H1 (cell line): ENCODE data around the gene TBCE. TPM values are rescaled to one million over a fixed set of nuclear protein-coding genes. Genes with fewer than 3 reads are reported as not detected.

Source experiments
- CTCF ChIA-PET: fragments of 300-600 bp; sonication (Branson Sonifier 250); formaldehyde crosslinking; loops from one replicate; lab custom pipeline; 2021; ENCODE audit not compliant: partially characterized antibody; lab: Charles Lee
- POLR2A ChIA-PET: fragments of 300-600 bp; sonication (Branson Sonifier 250); formaldehyde crosslinking; loops from one replicate; lab custom pipeline; 2021; ENCODE audit warnings: inconsistent platforms; ENCODE audit not compliant: partially characterized antibody; lab: Charles Lee
- DNase-seq, 2 experiments: peaks; one replicate each; pipeline versions ENCODE4 v3.0.0 to v3.0.0-alpha.2; 2010 to 2022; ENCODE audit warnings: low spot score in 2 of 2, low read depth in 1 of 2, mixed read lengths in 1 of 2
- FAIRE-seq: peaks from 2 replicates; lab custom pipeline; 2011; peaks lifted over from hg19 to GRCh38; lab: Jason Lieb, UNC
- H2AFZ ChIP-seq: 2 replicates; pipeline ENCODE4 v1.8.1; 2012; ENCODE audit warnings: low read length, inconsistent platforms
- H2AK5ac ChIP-seq: 2 replicates; pipeline ENCODE4 v1.6.1; 2013; ENCODE audit warnings: low read depth, low read length
- H2BK120ac ChIP-seq: replicated peaks from 2 replicates; pipeline ENCODE3; 2013; ENCODE audit warnings: low read depth, low read length, inconsistent platforms
- H2BK12ac ChIP-seq: 2 replicates; pipeline ENCODE4 v1.6.1; 2013; ENCODE audit warnings: low read depth, low read length
- H2BK15ac ChIP-seq: 2 replicates; pipeline ENCODE4 v1.6.1; 2013; ENCODE audit warnings: low read length
- H2BK20ac ChIP-seq: 2 replicates; pipeline ENCODE4 v1.6.1; 2013; ENCODE audit warnings: low read length
- H2BK5ac ChIP-seq: 2 replicates; pipeline ENCODE4 v1.6.1; 2013; ENCODE audit warnings: low read depth, low read length
- H3K14ac ChIP-seq: 2 replicates; pipeline ENCODE4 v1.6.1; 2013; ENCODE audit warnings: inconsistent platforms; ENCODE audit not compliant: insufficient read length
- H3K18ac ChIP-seq: 2 replicates; pipeline ENCODE4 v1.6.1; 2013; ENCODE audit warnings: low read length; ENCODE audit errors: extremely low read depth
- H3K23ac ChIP-seq: 2 replicates; pipeline ENCODE4 v1.6.1; 2013; ENCODE audit warnings: inconsistent platforms; ENCODE audit not compliant: insufficient read length
- H3K23me2 ChIP-seq: 2 replicates; pipeline ENCODE4 v1.6.1; 2013; ENCODE audit warnings: low read depth, low read length
- H3K27ac ChIP-seq: 2 replicates; pipeline ENCODE4 v1.6.1; 2011; ENCODE audit warnings: low read depth, low read length, inconsistent platforms
- H3K27me3 ChIP-seq, 4 experiments: replicated peaks in 1 of 4; 1 replicate in 1 of 4; 2 replicates in 3 of 4; pipeline versions ENCODE4 v1.6.1 to v1.8.1; 2011 to 2013; ENCODE audit warnings: low read length in 3 of 4, mild to moderate bottlenecking in 3 of 4, inconsistent platforms in 2 of 4, mixed read lengths in 2 of 4, moderate library complexity in 1 of 4; ENCODE audit not compliant: control insufficient read depth in 3 of 4, insufficient read depth in 3 of 4; ENCODE audit errors: extremely low read depth in 1 of 4
- H3K36me3 ChIP-seq, 4 experiments: 2 replicates each; pipeline versions ENCODE4 v1.6.1 to v1.8.1; 2011 to 2013; ENCODE audit warnings: mild to moderate bottlenecking in 4 of 4, low read length in 3 of 4, moderate library complexity in 2 of 4, control low read depth in 1 of 4, inconsistent platforms in 1 of 4; ENCODE audit not compliant: insufficient read depth in 4 of 4, control insufficient read depth in 2 of 4
- H3K4ac ChIP-seq: replicated peaks from 2 replicates; pipeline ENCODE3; 2013; ENCODE audit warnings: low read length, low read depth, mixed read lengths, inconsistent platforms; ENCODE audit not compliant: insufficient read length
- H3K4me1 ChIP-seq, 4 experiments: replicated peaks in 1 of 4; 1 replicate in 1 of 4; 2 replicates in 3 of 4; pipeline versions ENCODE4 v1.6.1 to v1.8.1; 2011 to 2013; ENCODE audit warnings: low read length in 3 of 4, inconsistent platforms in 2 of 4, mixed read lengths in 1 of 4; ENCODE audit not compliant: insufficient read depth in 4 of 4, control insufficient read depth in 3 of 4
- H3K4me2 ChIP-seq, 2 experiments: 2 replicates each; pipeline versions ENCODE4 v1.6.1 to v1.8.1; 2011 to 2013; ENCODE audit warnings: low read depth in 2 of 2, low read length in 2 of 2, control low read depth in 1 of 2, inconsistent platforms in 1 of 2, mild to moderate bottlenecking in 1 of 2; ENCODE audit not compliant: insufficient read depth in 1 of 2
- H3K4me3 ChIP-seq, 4 experiments: fragments of 200-600, 300-600 bp in 1 of 4; sonication (generic), shearing (Covaris generic), sonication (Bioruptor Twin) in 1 of 4; 2 replicates each; pipeline versions ENCODE4 v1.5.1 to v1.8.1; 2011 to 2016; ENCODE audit warnings: low read length in 4 of 4, low read depth in 3 of 4, control low read depth in 2 of 4, inconsistent platforms in 2 of 4, mild to moderate bottlenecking in 2 of 4, mixed read lengths in 1 of 4, moderate library complexity in 1 of 4; ENCODE audit not compliant: insufficient read depth in 2 of 4; ENCODE audit errors: extremely low read depth in 1 of 4
- H3K56ac ChIP-seq: replicated peaks from 2 replicates; pipeline ENCODE3; 2013; ENCODE audit warnings: low read depth, mild to moderate bottlenecking, mixed read lengths, low read length, inconsistent platforms; ENCODE audit not compliant: insufficient read length
- H3K79me1 ChIP-seq: 2 replicates; pipeline ENCODE4 v1.6.1; 2013; ENCODE audit warnings: low read depth, low read length, control low read depth
- H3K79me2 ChIP-seq, 2 experiments: 2 replicates each; pipeline versions ENCODE4 v1.6.1 to v1.8.1; 2012 to 2013; ENCODE audit warnings: low read length in 2 of 2, mild to moderate bottlenecking in 2 of 2, inconsistent platforms in 1 of 2; ENCODE audit not compliant: insufficient read depth in 2 of 2, control insufficient read depth in 1 of 2
- H3K9ac ChIP-seq, 4 experiments: replicated peaks in 1 of 4; 1 replicate in 1 of 4; 2 replicates in 3 of 4; pipeline versions ENCODE4 v1.6.1 to v1.8.1; 2011 to 2013; ENCODE audit warnings: low read depth in 3 of 4, low read length in 3 of 4, control low read depth in 2 of 4, mild to moderate bottlenecking in 2 of 4, moderate library complexity in 2 of 4, inconsistent platforms in 1 of 4; ENCODE audit errors: extremely low read depth in 1 of 4
- H3K9me3 ChIP-seq, 2 experiments: 2 replicates each; pipeline versions ENCODE4 v1.6.1 to v1.8.1; 2012 to 2013; ENCODE audit warnings: mild to moderate bottlenecking in 2 of 2, moderate library complexity in 2 of 2, control low read depth in 1 of 2, inconsistent platforms in 1 of 2, low read depth in 1 of 2, low read length in 1 of 2, mixed read lengths in 1 of 2; ENCODE audit not compliant: insufficient read depth in 2 of 2
- H4K20me1 ChIP-seq, 2 experiments: replicated peaks in 1 of 2; 2 replicates each; pipeline versions ENCODE3 to v1.8.1; 2011 to 2013; ENCODE audit warnings: inconsistent platforms in 2 of 2, low read length in 2 of 2, mild to moderate bottlenecking in 1 of 2; ENCODE audit not compliant: insufficient read depth in 2 of 2, control insufficient read depth in 1 of 2
- H4K5ac ChIP-seq: 2 replicates; pipeline ENCODE4 v1.6.1; 2013; ENCODE audit warnings: low read length, low read depth, mixed read lengths, inconsistent platforms; ENCODE audit not compliant: insufficient read length
- H4K8ac ChIP-seq: 2 replicates; pipeline ENCODE4 v1.8.0; 2013; ENCODE audit warnings: mild to moderate bottlenecking, moderate library complexity, low read length, inconsistent platforms; ENCODE audit not compliant: insufficient read depth; ENCODE audit errors: extremely low read depth
- H4K91ac ChIP-seq: replicated peaks from 2 replicates; pipeline ENCODE3; 2013; ENCODE audit warnings: low read length, mixed read lengths, inconsistent platforms; ENCODE audit not compliant: insufficient read length
- ATF3 ChIP-seq: IDR thresholded peaks from 2 replicates; pipeline ENCODE4 v1.6.1; 2011; ENCODE audit warnings: low read depth, mild to moderate bottlenecking, low read length; ENCODE audit not compliant: insufficient read depth
- BCL11A ChIP-seq, 2 experiments: IDR thresholded peaks; one replicate each; pipeline ENCODE4 v1.6.1; 2011; ENCODE audit warnings: low read depth in 2 of 2, low read length in 2 of 2, mild to moderate bottlenecking in 2 of 2
- CBX5 ChIP-seq: fragments of 300-800, 300-1000 bp; sonication (generic); IDR thresholded peaks from 2 replicates; pipeline ENCODE4 v1.7.1; 2016; ENCODE audit warnings: antibody characterized with exemption, low read length, low read depth
- CTBP2 ChIP-seq: IDR thresholded peaks from 2 replicates; pipeline ENCODE4 v1.7.0; 2011; ENCODE audit warnings: borderline replicate concordance, mild to moderate bottlenecking, moderate library complexity, mixed read lengths, low read length; ENCODE audit not compliant: insufficient read depth, insufficient read length
- EZH2 ChIP-seq: fragments of 200-600 bp; sonication (generic); IDR thresholded peaks from 2 replicates; pipeline ENCODE4 v1.7.1; 2012; ENCODE audit warnings: low read depth, mild to moderate bottlenecking, moderate library complexity, low read length, inconsistent platforms; ENCODE audit not compliant: severe bottlenecking
- HDAC6 ChIP-seq: IDR thresholded peaks from one replicate; pipeline ENCODE4 v1.7.1; 2012; ENCODE audit warnings: low read depth, mild to moderate bottlenecking, inconsistent platforms, low read length, moderate library complexity
- KDM4A ChIP-seq: IDR thresholded peaks from one replicate; pipeline ENCODE4 v1.7.1; 2012; ENCODE audit warnings: low read depth, mild to moderate bottlenecking, moderate library complexity, low read length, inconsistent platforms; ENCODE audit not compliant: severe bottlenecking
- MAFK ChIP-seq: IDR thresholded peaks from 2 replicates; pipeline ENCODE4 v1.6.1; 2012; ENCODE audit warnings: low read depth, mild to moderate bottlenecking, improper control_type of control experiment, low read length
- MAX ChIP-seq: IDR thresholded peaks from 2 replicates; pipeline ENCODE4 v1.6.1; 2012; ENCODE audit warnings: inconsistent platforms
- SRF ChIP-seq: IDR thresholded peaks from 2 replicates; pipeline ENCODE4 v1.6.1; 2011; ENCODE audit warnings: mild to moderate bottlenecking, low read depth, low read length, moderate library complexity
- TAF7 ChIP-seq: optimal IDR thresholded peaks from 2 replicates; pipeline ENCODE3; 2011; ENCODE audit warnings: low read depth, mild to moderate bottlenecking, inconsistent platforms, low read length, moderate library complexity, borderline replicate concordance
- TCF12 ChIP-seq: IDR thresholded peaks from 2 replicates; pipeline ENCODE4 v1.6.1; 2011; ENCODE audit warnings: low read depth, mild to moderate bottlenecking, low read length
- YY1 ChIP-seq: IDR thresholded peaks from 2 replicates; pipeline ENCODE4 v1.6.1; 2011; ENCODE audit warnings: low read depth, mild to moderate bottlenecking, low read length
- WGBS, 2 experiments: shearing (Covaris generic) in 1 of 2; methylation state at CpG; one replicate each; pipeline versions ENCODE4 v1.1.6 to v1.1.7; 2013 to 2015; ENCODE audit warnings: low lambda C conversion rate in 2 of 2, mixed read lengths in 2 of 2, inconsistent platforms in 1 of 2, low coverage in 1 of 2, missing lambda C conversion rate in 1 of 2; ENCODE audit not compliant: insufficient replicate concordance in 2 of 2, insufficient coverage in 1 of 2, insufficient read length in 1 of 2; ENCODE audit errors: extremely low coverage in 1 of 2, missing lambda C conversion rate in 1 of 2; 5-methylcytosine and 5-hydroxymethylcytosine counted together
- polyA plus RNA-seq, 7 experiments: library from polyadenylated mRNA; depleted of rRNA in 3 of 7; stranded (reverse) in 5 of 7; unstranded in 2 of 7; fragments of >200 nt in 5 of 7; fragments of 200-250 nt in 2 of 7; gene quantifications; 1 replicate in 5 of 7; 2 replicates in 1 of 7; 4 replicates in 1 of 7; pipeline versions ENCODE4 v1.2.1 to v1.2.3, GENCODE V29; 2011 to 2013; ENCODE audit warnings: missing spikeins in 2 of 7, mixed read lengths in 2 of 7
- total RNA-seq: library from RNA; stranded (reverse); fragmentation: NEBNext Ultra II Directional; extraction: Animal tissue kit (Norgen Biotek cat#: 25700); gene quantifications from 2 replicates; pipeline ENCODE4 v1.2.1, GENCODE V29; 2021

Gene TBCE
- total and polyA plus RNA-seq, 2 of the 8 experiments (the other 6 are each of a cell fraction or from before 2014, with no cell fraction given), result 22.7 to 42.9 TPM

- Histone ChIP-seq H3K9me3 (no peaks in the 10 kb centered on the region), H4K5ac (no peak overlapping the region), H3K4me1 (no peaks in the 10 kb centered on the region), H3K23me2 (no peaks in the 10 kb centered on the region), H2BK5ac (no peak overlapping the region), H3K56ac (no peak overlapping the region), H2BK120ac (no peak overlapping the region), H3K27me3 (no peaks in the 10 kb centered on the region), H2BK12ac (no peak overlapping the region), H3K4me2 (no peak overlapping the region), H4K20me1 (no peaks in the 10 kb centered on the region), H2BK20ac (no peak overlapping the region), H3K27ac (no peak overlapping the region), H3K14ac (no peak overlapping the region), H3K4ac (no peak overlapping the region), H4K91ac (no peak overlapping the region), H3K23ac (no peak overlapping the region), H3K9ac (no peak overlapping the region), H2AFZ (no peak overlapping the region), H3K4me3 (no peak overlapping the region), H2AK5ac (no peak overlapping the region), H3K36me3 (peaks cover 0 to 19% (median 6%) of the 10 kb centered on the region in 4 experiments; a peak in 3 of 8 replicates), H3K18ac (no peak overlapping the region), H3K79me1 (no peaks in the 10 kb centered on the region), H3K79me2 (no peaks in the 10 kb centered on the region), H4K8ac (no peak overlapping the region), H2BK15ac (no peak overlapping the region)
- ChIA-PET POLR2A (interaction anchor here (0.5 to 0.6 kb wide), 2 partner anchors 169 to 345 kb away, joined by 3 read pairs; no protein-coding TSS in a partner anchor), CTCF (interaction anchor here (0.6 to 0.7 kb wide), 3 partner anchors 22 to 1629 kb away, joined by 3 read pairs; no protein-coding TSS in a partner anchor)
- DNase-seq (no peak), FAIRE-seq (no peak)
- WGBS, 2 experiments, result 90% methylated on average over 3 of the region's 3 CpGs; no CpG with 5 or more reads in 1 of the 2 experiments
- TF ChIP-seq BCL11A (IDR thresholded peaks at IDR 0.05; ENCODE audit: low read depth in 2 of 2, low read length in 2 of 2) (no peak), YY1 (no peak), SRF (no peak), CTBP2 (no peak), MAX (no peak), ATF3 (no peak), EZH2 (no peak), KDM4A (no peak), TCF12 (no peak), MAFK (no peak), HDAC6 (no peak), CBX5 (no peak), TAF7 (no peak)
Measured at GRCh38 chr1:235468004-235468403, 100.8 kb downstream of the TBCE start.
